ENCODE data around the gene RPS6KA6. TPM values are rescaled to one million over a fixed set of nuclear protein-coding genes. Genes with fewer than 3 reads are reported as not detected.

The RPS6KA6 gene
- 7.0 and 7.3 TPM in 2 replicates for polyA plus RNA-seq (2014; cell fraction: cytosol; rRNA removed)
- polyA plus RNA-seq (2014; cell fraction: nucleus; rRNA removed), result 8.7 and 10.0 TPM in 2 replicates

- DNase-seq (ENCODE audit: low spot score), result peak; percentile 51
Observed at GRCh38 chrX:84187533-84188319, at the start of gene RPS6KA6. RPS6KA6 (minus strand) TSS chrX:84188199; CDS start chrX:84187899, 300 bp downstream.

GRCh38 chrX:84224741-84225140 is 36.7 kb upstream of the RPS6KA6 start:
- DNase-seq (ENCODE audit: low spot score), result no peak

GRCh38 chrX:84223261-84223660 is 35.3 kb upstream of the RPS6KA6 start:
- no peak for DNase-seq (ENCODE audit: low spot score)

GRCh38 chrX:84221181-84221580 is 33.2 kb upstream of the RPS6KA6 start:
- no peak for DNase-seq (ENCODE audit: low spot score)

GRCh38 chrX:84219551-84219950 is 31.6 kb upstream of the RPS6KA6 start:
- no peak for DNase-seq (ENCODE audit: low spot score)

- DNase-seq (ENCODE audit: low spot score), result no peak
Observed at GRCh38 chrX:84218726-84219125, 30.7 kb upstream of the RPS6KA6 start.

GRCh38 chrX:84216881-84217280 is 28.9 kb upstream of the RPS6KA6 start:
- no peak for DNase-seq (ENCODE audit: low spot score)

GRCh38 chrX:84216406-84216805 is 28.4 kb upstream of the RPS6KA6 start:
- no peak for DNase-seq (ENCODE audit: low spot score)

GRCh38 chrX:84205276-84205675 is 17.3 kb upstream of the RPS6KA6 start:
- no peak for DNase-seq (ENCODE audit: low spot score)

- no peak for DNase-seq (ENCODE audit: low spot score)
Observed at GRCh38 chrX:84199688-84200087, 11.7 kb upstream of the RPS6KA6 start.

- DNase-seq (ENCODE audit: low spot score), result no peak
Observed at GRCh38 chrX:84197550-84197949, 9.6 kb upstream of the RPS6KA6 start.

GRCh38 chrX:84192006-84192405 is 4.0 kb upstream of the RPS6KA6 start:
- no peak for DNase-seq (ENCODE audit: low spot score)

GRCh38 chrX:84189125-84189524 is 1.1 kb upstream of the RPS6KA6 start:
- no peak for DNase-seq (ENCODE audit: low spot score)

- peak; percentile 85 for DNase-seq (ENCODE audit: low spot score)
Observed at GRCh38 chrX:84188320-84188834, 378 bp upstream of the RPS6KA6 start.

GRCh38 chrX:84186603-84187532 is 1.1 kb downstream of the RPS6KA6 start:
- DNase-seq (ENCODE audit: low spot score), result peak; percentile 8

- DNase-seq (ENCODE audit: low spot score), result no peak
Observed at GRCh38 chrX:84182516-84182915, 5.5 kb downstream of the RPS6KA6 start.

GRCh38 chrX:84175958-84176357 is 12.0 kb downstream of the RPS6KA6 start:
- DNase-seq (ENCODE audit: low spot score), result no peak

- DNase-seq (ENCODE audit: low spot score), result no peak
Observed at GRCh38 chrX:84175274-84175673, 12.7 kb downstream of the RPS6KA6 start.

- DNase-seq (ENCODE audit: low spot score), result no peak
Observed at GRCh38 chrX:84174348-84174747, 13.7 kb downstream of the RPS6KA6 start.

GRCh38 chrX:84170931-84171330 is 17.1 kb downstream of the RPS6KA6 start:
- no peak for DNase-seq (ENCODE audit: low spot score)

- no peak for DNase-seq (ENCODE audit: low spot score)
Observed at GRCh38 chrX:84168574-84168973, 19.4 kb downstream of the RPS6KA6 start.

- no peak for DNase-seq (ENCODE audit: low spot score)
Observed at GRCh38 chrX:84168095-84168494, 19.9 kb downstream of the RPS6KA6 start.

Measured in SK-N-DZ (cell line).